ENCODE results near the gene C14orf132. TPM values are rescaled to one million over a fixed set of nuclear protein-coding genes. Genes with fewer than 3 reads are reported as not detected.

The C14orf132 gene
- total RNA-seq, 6 donors from 2014 or later = 36.7 to 64.6 (median 59.6) TPM

DNA sequence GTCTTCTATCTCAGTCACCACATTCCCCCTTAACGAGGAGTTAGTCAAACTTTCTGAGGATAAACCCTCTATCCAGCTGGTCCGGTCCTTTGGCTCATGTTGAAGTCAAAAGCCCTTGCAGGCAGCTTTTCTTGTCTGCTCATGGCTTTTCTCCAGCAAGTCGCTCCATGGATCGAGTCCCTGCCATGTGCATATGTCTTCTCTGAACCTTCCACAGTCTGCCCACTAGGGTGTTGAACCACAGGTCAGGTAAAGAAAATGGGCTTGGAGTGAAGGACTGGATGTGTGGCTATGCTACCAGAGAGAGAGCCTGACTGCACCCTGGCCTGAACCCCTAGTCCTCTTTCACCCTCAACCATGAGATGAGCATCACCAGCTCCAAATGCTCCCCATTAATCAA is 22.8 kb downstream of the C14orf132 start:
- Histone ChIP-seq H3K36me3 (peaks cover 0 to 7% (median 2%) of the 10 kb centered on the region in 4 donors), H3K4me1 (peaks cover 0 to 9% (median 3%) of the 10 kb centered on the region in 4 donors), H3K4me3 (no peak overlapping the region), H3K9me3 (no peaks in the 10 kb centered on the region), H3K27me3 (no peaks in the 10 kb centered on the region), H3K27ac (no peak overlapping the region)
- DNase-seq (no peak), ATAC-seq (ENCODE audit: low FRiP score in 2 of 2) (no peak)
- whole genome bisulfite sequencing, 2 donors = 90 to 93% methylated on average over 4 of the region's 4 CpGs
- TF ChIP-seq, protein P1, sequence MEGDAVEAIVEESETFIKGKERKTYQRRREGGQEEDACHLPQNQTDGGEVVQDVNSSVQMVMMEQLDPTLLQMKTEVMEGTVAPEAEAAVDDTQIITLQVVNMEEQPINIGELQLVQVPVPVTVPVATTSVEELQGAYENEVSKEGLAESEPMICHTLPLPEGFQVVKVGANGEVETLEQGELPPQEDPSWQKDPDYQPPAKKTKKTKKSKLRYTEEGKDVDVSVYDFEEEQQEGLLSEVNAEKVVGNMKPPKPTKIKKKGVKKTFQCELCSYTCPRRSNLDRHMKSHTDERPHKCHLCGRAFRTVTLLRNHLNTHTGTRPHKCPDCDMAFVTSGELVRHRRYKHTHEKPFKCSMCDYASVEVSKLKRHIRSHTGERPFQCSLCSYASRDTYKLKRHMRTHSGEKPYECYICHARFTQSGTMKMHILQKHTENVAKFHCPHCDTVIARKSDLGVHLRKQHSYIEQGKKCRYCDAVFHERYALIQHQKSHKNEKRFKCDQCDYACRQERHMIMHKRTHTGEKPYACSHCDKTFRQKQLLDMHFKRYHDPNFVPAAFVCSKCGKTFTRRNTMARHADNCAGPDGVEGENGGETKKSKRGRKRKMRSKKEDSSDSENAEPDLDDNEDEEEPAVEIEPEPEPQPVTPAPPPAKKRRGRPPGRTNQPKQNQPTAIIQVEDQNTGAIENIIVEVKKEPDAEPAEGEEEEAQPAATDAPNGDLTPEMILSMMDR (IDR thresholded peaks at IDR 0.05) = no peak
- TF ChIP-seq EP300 (IDR thresholded peaks at IDR 0.05) (no peak), POLR2A (IDR thresholded peaks at IDR 0.05) (no peak), POLR2AphosphoS5 (IDR thresholded peaks at IDR 0.05) (no peak)

DNA sequence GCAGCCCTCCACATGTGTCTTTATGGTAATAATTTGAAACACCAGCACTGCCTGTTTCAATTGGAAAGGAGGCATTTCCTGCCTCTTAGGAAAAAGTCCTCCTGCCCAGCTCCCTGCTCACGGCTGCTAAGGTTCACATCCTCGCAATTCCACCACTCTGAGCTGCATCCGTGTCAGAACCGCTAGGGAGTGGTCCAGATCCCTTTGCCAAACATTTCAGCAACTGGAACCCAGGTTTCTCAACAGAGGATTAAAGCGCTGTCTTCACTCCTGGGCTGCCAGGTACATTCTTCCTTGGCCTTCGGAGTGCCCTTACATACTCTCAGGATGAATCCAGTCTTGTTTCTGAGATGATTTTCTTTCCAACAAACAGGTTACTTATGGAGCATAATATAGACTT is 23.3 kb downstream of the C14orf132 start:
- Histone ChIP-seq H3K27ac (no peak overlapping the region), H3K36me3 (peaks cover 0 to 4% (median 1%) of the 10 kb centered on the region in 4 donors), H3K4me1 (peaks cover 0 to 9% (median 3%) of the 10 kb centered on the region in 4 donors), H3K9me3 (no peaks in the 10 kb centered on the region), H3K4me3 (no peak overlapping the region), H3K27me3 (no peaks in the 10 kb centered on the region)
- no peak for DNase-seq
- WGBS, 2 donors = 82 to 90% methylated on average over 6 of the region's 6 CpGs
- TF ChIP-seq POLR2A (IDR thresholded peaks at IDR 0.05) (no peak), POLR2AphosphoS5 (IDR thresholded peaks at IDR 0.05) (no peak), EP300 (IDR thresholded peaks at IDR 0.05) (no peak)
- TF ChIP-seq, protein P1 (IDR thresholded peaks at IDR 0.05) = no peak
- ATAC-seq (ENCODE audit: low FRiP score in 2 of 2) = no peak

DNA sequence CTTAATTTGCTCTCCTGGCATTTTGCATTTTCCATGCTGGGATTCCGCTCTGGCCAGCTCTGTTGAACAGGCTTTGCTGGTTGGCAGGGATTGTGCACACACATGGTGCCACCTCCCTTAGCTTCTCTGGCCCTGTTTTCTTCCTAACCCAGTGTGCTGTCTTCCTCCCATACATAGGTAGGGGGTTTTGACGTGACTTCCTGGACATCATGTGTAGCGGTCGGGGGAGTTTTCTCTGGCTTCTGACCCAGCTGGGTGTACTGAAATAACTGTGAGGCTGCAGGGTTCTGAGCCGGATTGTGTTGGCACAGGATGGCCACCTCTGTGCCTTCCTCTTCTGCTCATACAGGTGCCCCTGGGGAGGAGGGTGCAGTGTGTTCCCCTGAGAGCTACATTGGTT is 25.7 kb downstream of the C14orf132 start:
- H3K27ac ChIP-seq = no peak overlapping the region
- ATAC-seq (ENCODE audit: low FRiP score in 2 of 2) (no peak), DNase-seq (no peak)
- H3K36me3 ChIP-seq = no peaks in the 10 kb centered on the region
- H3K4me1 ChIP-seq = peaks cover 0 to 9% (median 3%) of the 10 kb centered on the region in 4 donors
- H3K4me3 ChIP-seq = no peak overlapping the region
- H3K27me3 ChIP-seq = no peaks in the 10 kb centered on the region
- no peak for TF ChIP-seq POLR2AphosphoS5 (IDR thresholded peaks at IDR 0.05)
- no peak for TF ChIP-seq EP300 (IDR thresholded peaks at IDR 0.05)
- no peaks in the 10 kb centered on the region for H3K9me3 ChIP-seq
- WGBS, 2 donors = 69 to 78% methylated on average over 5 of the region's 5 CpGs

DNA sequence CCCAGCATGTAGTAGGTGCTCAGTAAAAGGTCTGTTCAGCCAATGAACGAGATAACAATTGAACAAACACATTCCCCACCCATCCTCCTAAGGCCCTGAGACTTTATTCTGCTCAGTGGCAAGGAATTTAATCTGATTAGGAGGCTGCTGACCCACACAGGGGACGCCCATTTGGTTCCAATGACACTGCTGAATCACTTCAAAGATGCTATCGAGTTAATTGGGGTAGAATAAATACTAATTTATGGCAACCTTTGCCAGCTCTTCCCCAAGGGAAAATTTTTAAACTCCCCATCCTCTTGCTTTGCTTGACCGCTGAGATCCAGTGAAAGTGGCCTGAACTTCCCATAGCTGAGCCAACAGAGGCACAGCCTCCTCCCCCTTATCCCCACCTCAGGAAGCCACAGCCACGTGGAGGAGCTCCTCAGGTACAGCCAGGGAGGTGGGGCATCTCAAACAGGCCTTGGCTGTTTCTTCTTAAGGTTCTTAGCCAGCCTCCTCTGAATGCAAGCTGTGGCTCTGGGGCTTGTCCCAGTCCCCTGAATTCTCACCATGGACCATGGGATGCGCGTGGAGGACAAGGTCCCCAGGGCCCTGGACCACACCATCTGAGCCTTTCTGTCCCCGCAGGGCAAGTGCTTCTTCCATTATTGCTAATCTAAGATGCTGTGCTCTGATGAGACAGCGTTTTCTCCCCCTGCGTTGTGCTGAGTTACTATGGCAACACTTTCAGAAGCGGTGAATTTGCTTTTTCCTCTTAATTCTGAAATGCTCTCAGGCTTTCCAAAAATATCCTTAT is 26.7 kb downstream of the C14orf132 start:
- no peak overlapping the region for H3K4me3 ChIP-seq
- H3K9me3 ChIP-seq = no peaks in the 10 kb centered on the region
- DNase-seq (no peak), ATAC-seq (ENCODE audit: low FRiP score in 2 of 2) (no peak)
- WGBS, 2 donors = 63 to 65% methylated on average over 9 to 11 of the region's 11 CpGs
- peaks cover 0 to 5% (median 2%) of the 10 kb centered on the region in 4 donors for H3K4me1 ChIP-seq
- H3K27ac ChIP-seq = no peak overlapping the region
- H3K27me3 ChIP-seq = no peaks in the 10 kb centered on the region
- H3K36me3 ChIP-seq = no peaks in the 10 kb centered on the region
- TF ChIP-seq, protein P1 (IDR thresholded peaks at IDR 0.05) = no peak
- TF ChIP-seq POLR2AphosphoS5 (IDR thresholded peaks at IDR 0.05) (no peak), POLR2A (IDR thresholded peaks at IDR 0.05) (no peak), EP300 (IDR thresholded peaks at IDR 0.05) (no peak)

DNA sequence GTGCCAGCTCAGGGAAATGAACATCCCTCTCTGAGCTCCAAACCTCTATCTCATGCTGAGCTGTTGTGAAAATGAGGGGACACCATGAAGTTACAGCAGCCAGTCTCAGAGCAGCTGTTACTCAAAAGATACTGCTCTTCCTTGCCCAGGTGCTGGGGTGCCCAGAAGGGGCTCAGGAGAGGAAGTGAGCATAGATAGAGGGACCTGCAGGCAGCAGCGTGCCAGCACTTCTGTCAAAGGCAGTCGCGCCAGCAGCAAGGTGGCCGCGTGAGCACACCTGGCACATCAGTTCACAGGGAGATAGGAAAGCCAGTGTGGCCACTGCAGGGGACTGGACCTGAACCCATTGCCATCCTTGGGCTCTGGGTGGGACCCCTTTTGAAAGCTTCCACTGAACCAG is 27.8 kb downstream of the C14orf132 start:
- H3K9me3 ChIP-seq = no peaks in the 10 kb centered on the region
- 97% methylated on average over 5 of the region's 5 CpGs for WGBS, 2 donors
- H3K27ac ChIP-seq = no peak overlapping the region
- peaks cover 0 to 5% (median 2%) of the 10 kb centered on the region in 4 donors for H3K4me1 ChIP-seq
- H3K27me3 ChIP-seq = no peaks in the 10 kb centered on the region
- no peaks in the 10 kb centered on the region for H3K36me3 ChIP-seq
- no peak overlapping the region for H3K4me3 ChIP-seq
- no peak for DNase-seq
- no peak for ATAC-seq (ENCODE audit: low FRiP score in 2 of 2)
- TF ChIP-seq EP300 (IDR thresholded peaks at IDR 0.05) = no peak
- no peak for TF ChIP-seq POLR2A (IDR thresholded peaks at IDR 0.05)
- TF ChIP-seq POLR2AphosphoS5 (IDR thresholded peaks at IDR 0.05) = no peak
- TF ChIP-seq, protein P1 (IDR thresholded peaks at IDR 0.05) = no peak
